ENCODE measurements around the gene TSPEAR. TPM values are rescaled to one million over a fixed set of nuclear protein-coding genes. Genes with fewer than 3 reads are reported as not detected.

The TSPEAR gene
- total RNA-seq, 2 donors from 2014 or later = 1.5 to 6.0 TPM

- Mint-ChIP-seq H3K9me3 (peaks cover 38% of the 10 kb centered on the region), H3K36me3 (ENCODE audit: low read depth) (peaks cover 55% of the 10 kb centered on the region), H3K27ac (no peak overlapping the region), H3K4me3 (no peak overlapping the region), H3K4me1 (peaks cover 30% of the 10 kb centered on the region), H3K27me3 (ENCODE audit: insufficient read depth) (no peaks in the 10 kb centered on the region)
- TF ChIP-seq CTCF (conservative IDR thresholded peaks at IDR 0.05) = no peak
- Histone ChIP-seq H3K27ac (ENCODE audit: low read depth, low read length) (no peak overlapping the region), H3K36me3 (ENCODE audit: control insufficient read depth, insufficient read depth, low read length) (peaks cover 11% of the 10 kb centered on the region), H3K4me1 (ENCODE audit: control insufficient read depth, insufficient read depth, low read length) (peaks cover 5% of the 10 kb centered on the region), H3K9me3 (ENCODE audit: control insufficient read depth, low read length) (peaks cover 48% of the 10 kb centered on the region), H3K27me3 (ENCODE audit: control insufficient read depth, insufficient read depth, low read length, poor library complexity, severe bottlenecking) (no peaks in the 10 kb centered on the region), H3K4me3 (ENCODE audit: low read length) (no peak overlapping the region), H3K9ac (ENCODE audit: extremely low read depth, low read length, poor library complexity, severe bottlenecking) (no peak overlapping the region)
- WGBS, 2 experiments (ENCODE audit: insufficient coverage in 1 of 2, insufficient read length in 1 of 2) = 93 to 94% methylated on average over 7 to 17 of the region's 17 CpGs
- DNase-seq = no peak
These were observed 217.0 kb downstream of the TSPEAR start for GRCh38 chr21:44494418-44494817.

DNA sequence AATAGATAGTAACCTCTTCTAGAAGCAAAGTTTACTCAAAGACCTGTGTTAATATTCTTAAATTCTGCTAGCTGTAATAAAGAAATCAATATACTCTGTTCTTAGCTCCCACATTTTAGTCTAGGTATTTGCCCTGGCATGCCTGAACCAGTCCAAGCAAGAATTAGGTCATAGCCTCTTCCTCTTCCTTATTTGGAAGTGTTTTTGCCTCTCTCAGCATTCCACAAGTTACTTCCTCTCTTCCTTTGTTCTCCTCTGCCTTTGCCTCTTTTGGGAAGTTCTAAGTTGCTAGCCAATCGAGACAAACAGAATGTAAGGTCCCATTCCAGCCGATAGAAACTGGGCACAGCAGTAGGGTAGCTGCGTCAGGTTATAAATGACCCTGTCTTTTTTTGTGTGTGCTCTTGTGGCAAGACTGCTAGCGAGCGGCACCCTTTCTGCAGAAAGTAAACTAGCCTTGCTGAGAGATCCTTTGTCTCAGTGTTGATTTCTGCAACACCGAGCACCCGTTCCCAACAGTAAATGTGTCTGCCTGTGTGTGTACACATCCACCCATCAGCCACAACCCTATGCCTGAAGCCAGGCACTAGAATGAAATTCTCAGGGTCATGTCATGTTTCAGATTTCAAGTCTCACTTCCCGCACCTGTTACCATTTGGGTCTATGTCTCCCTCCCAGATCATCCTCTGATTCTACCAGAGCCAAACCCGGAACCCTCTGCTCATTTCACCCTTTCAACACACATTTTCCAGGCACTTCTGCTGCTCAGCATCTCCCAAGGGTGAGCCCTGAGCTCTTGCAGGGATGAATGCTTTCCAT is 218.6 kb downstream of the TSPEAR start:
- Mint-ChIP-seq H3K4me3 (no peak overlapping the region), H3K27me3 (ENCODE audit: insufficient read depth) (no peaks in the 10 kb centered on the region), H3K27ac (no peak overlapping the region), H3K36me3 (ENCODE audit: low read depth) (peaks cover 64% of the 10 kb centered on the region), H3K9me3 (peaks cover 43% of the 10 kb centered on the region), H3K4me1 (peaks cover 26% of the 10 kb centered on the region)
- no peak overlapping the region for H3K27ac ChIP-seq (ENCODE audit: low read depth, low read length)
- 92 to 93% methylated on average over 7 to 9 of the region's 9 CpGs for WGBS, 2 experiments (ENCODE audit: insufficient coverage in 1 of 2, insufficient read length in 1 of 2)
- H3K27me3 ChIP-seq (ENCODE audit: control insufficient read depth, insufficient read depth, low read length, poor library complexity, severe bottlenecking) = no peaks in the 10 kb centered on the region
- H3K9me3 ChIP-seq (ENCODE audit: control insufficient read depth, low read length) = peaks cover 52% of the 10 kb centered on the region
- no peak overlapping the region for H3K9ac ChIP-seq (ENCODE audit: extremely low read depth, low read length, poor library complexity, severe bottlenecking)
- no peak for TF ChIP-seq CTCF (conservative IDR thresholded peaks at IDR 0.05)
- peaks cover 5% of the 10 kb centered on the region for H3K4me1 ChIP-seq (ENCODE audit: control insufficient read depth, insufficient read depth, low read length)
- peaks cover 11% of the 10 kb centered on the region for H3K36me3 ChIP-seq (ENCODE audit: control insufficient read depth, insufficient read depth, low read length)
- H3K4me3 ChIP-seq (ENCODE audit: low read length) = peak overlapping the region; percentile 23
- DNase-seq = no peak

DNA sequence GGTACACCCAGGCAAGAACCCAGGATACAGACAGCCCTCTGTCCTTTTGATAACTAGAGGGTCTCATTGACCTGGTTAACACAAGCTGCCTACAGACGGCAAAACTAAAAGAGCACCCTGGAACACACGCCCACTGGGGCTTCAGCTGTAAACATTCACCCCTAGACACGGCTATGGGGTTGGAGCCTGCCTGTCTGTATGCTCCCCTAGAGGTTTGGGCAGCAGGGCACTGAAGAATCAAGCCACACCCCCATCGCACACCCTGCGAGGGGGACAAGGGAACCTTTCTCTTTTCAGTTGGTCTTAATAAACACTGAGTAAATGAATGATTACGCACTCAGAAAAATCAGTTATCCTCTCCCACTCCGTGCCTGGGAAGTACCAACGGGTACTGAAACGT is 220.6 kb downstream of the TSPEAR start:
- no peak overlapping the region for H3K4me3 ChIP-seq (ENCODE audit: low read length)
- DNase-seq = no peak
- H3K9me3 Mint-ChIP-seq = peaks cover 48% of the 10 kb centered on the region
- TF ChIP-seq CTCF (conservative IDR thresholded peaks at IDR 0.05) = no peak
- no peaks in the 10 kb centered on the region for H3K27me3 ChIP-seq (ENCODE audit: control insufficient read depth, insufficient read depth, low read length, poor library complexity, severe bottlenecking)
- H3K4me1 ChIP-seq (ENCODE audit: control insufficient read depth, insufficient read depth, low read length) = no peaks in the 10 kb centered on the region
- H3K27ac Mint-ChIP-seq = no peak overlapping the region
- peaks cover 8% of the 10 kb centered on the region for H3K4me1 Mint-ChIP-seq
- peaks cover 54% of the 10 kb centered on the region for H3K9me3 ChIP-seq (ENCODE audit: control insufficient read depth, low read length)
- H3K4me3 Mint-ChIP-seq = no peak overlapping the region
- peaks cover 11% of the 10 kb centered on the region for H3K36me3 ChIP-seq (ENCODE audit: control insufficient read depth, insufficient read depth, low read length)
- no peak overlapping the region for H3K9ac ChIP-seq (ENCODE audit: extremely low read depth, low read length, poor library complexity, severe bottlenecking)
- H3K27ac ChIP-seq (ENCODE audit: low read depth, low read length) = no peak overlapping the region
- 85 to 96% methylated on average over 6 to 9 of the region's 9 CpGs for WGBS, 2 experiments (ENCODE audit: insufficient coverage in 1 of 2, insufficient read length in 1 of 2)
- peaks cover 63% of the 10 kb centered on the region for H3K36me3 Mint-ChIP-seq (ENCODE audit: low read depth)
- no peaks in the 10 kb centered on the region for H3K27me3 Mint-ChIP-seq (ENCODE audit: insufficient read depth)

All from endodermal cell (in vitro differentiated cells).